CD4-positive, alpha-beta T cell (primary cell): ENCODE data around the gene ZC3HAV1. TPM values are rescaled to one million over a fixed set of nuclear protein-coding genes. Genes with fewer than 3 reads are reported as not detected.
A peak's percentile ranks its signal among the peaks of the same experiment; 100 is the strongest.
"Not testable (repeated sequence)": the region's sequence is repeated elsewhere in the genome, so short reads cannot be mapped to it uniquely, and the experiment has no call there.

Experiments
- ATAC-seq: fragments of 200-7000 bp; cut with Tn5 transposase; one replicate; pipeline ENCODE4 v1.10.0; 2022; ENCODE audit warnings: mild to moderate bottlenecking; ENCODE audit not compliant: poor library complexity
- CTCF ChIA-PET: fragments of 350-600 bp; sonication (Branson Sonifier 250); formaldehyde crosslinking; loops from one replicate; lab custom pipeline; 2021; ENCODE audit warnings: antibody characterized with exemption, inconsistent platforms; lab: Charles Lee
- POLR2A ChIA-PET: fragments of 350-600 bp; sonication (Branson Sonifier 250); formaldehyde crosslinking; loops from one replicate; lab custom pipeline; 2021; ENCODE audit warnings: antibody characterized with exemption, inconsistent platforms; lab: Charles Lee
- DNase-seq, 14 experiments: peaks; one replicate each; pipeline ENCODE4 v3.0.0-alpha.2; 2013 to 2020; ENCODE audit warnings: mixed read lengths in 2 of 14
- H3K27ac ChIP-seq, 2 donors: one replicate each; pipeline versions ENCODE4 v1.5.1 to v1.7.0; 2013; ENCODE audit warnings: low read length in 2 of 2, low read depth in 1 of 2, mild to moderate bottlenecking in 1 of 2
- H3K27me3 ChIP-seq, 2 experiments: 1 replicate in 1 of 2; 2 replicates in 1 of 2; pipeline versions ENCODE4 v1.6.1 to v1.7.0; 2013; ENCODE audit warnings: low read length in 2 of 2, control low read depth in 1 of 2, mild to moderate bottlenecking in 1 of 2, moderate library complexity in 1 of 2; ENCODE audit not compliant: insufficient read depth in 2 of 2, control insufficient read depth in 1 of 2
- H3K36me3 ChIP-seq: one replicate; pipeline ENCODE4 v1.6.1; 2013; ENCODE audit warnings: low read length, control low read depth; ENCODE audit not compliant: insufficient read depth
- H3K4me1 ChIP-seq: one replicate; pipeline ENCODE4 v1.6.1; 2013; ENCODE audit warnings: low read length, control low read depth; ENCODE audit not compliant: insufficient read depth
- H3K4me3 ChIP-seq: one replicate; pipeline ENCODE4 v1.5.1; 2013; ENCODE audit warnings: mild to moderate bottlenecking, low read length, moderate library complexity
- H3K9me3 ChIP-seq, 2 experiments: 1 replicate in 1 of 2; 2 replicates in 1 of 2; pipeline versions ENCODE4 v1.6.1 to v1.7.0; 2013; ENCODE audit warnings: low read length in 2 of 2, mild to moderate bottlenecking in 2 of 2, control low read depth in 1 of 2, moderate library complexity in 1 of 2; ENCODE audit not compliant: control insufficient read depth in 1 of 2, insufficient read depth in 1 of 2
- H3K27ac Mint-ChIP-seq: one replicate; pipeline ENCODE4 v1.8.0; 2020; ENCODE audit warnings: mixed read lengths
- H3K27me3 Mint-ChIP-seq: one replicate; pipeline ENCODE4 v1.8.0; 2021; ENCODE audit warnings: mixed read lengths
- H3K36me3 Mint-ChIP-seq: one replicate; pipeline ENCODE4 v1.8.0; 2021; ENCODE audit warnings: low read depth, mixed read lengths
- H3K4me1 Mint-ChIP-seq: one replicate; pipeline ENCODE4 v1.8.0; 2021; ENCODE audit warnings: low read depth, mixed read lengths
- H3K4me3 Mint-ChIP-seq: one replicate; pipeline ENCODE4 v1.8.0; 2020; ENCODE audit warnings: mild to moderate bottlenecking, mixed read lengths
- H3K9me3 Mint-ChIP-seq: one replicate; pipeline ENCODE4 v1.8.0; 2020; ENCODE audit warnings: mixed read lengths
- CTCF ChIP-seq: fragments of 200-600 bp; IDR thresholded peaks from one replicate; pipeline ENCODE4 v1.8.0; 2022; ENCODE audit warnings: antibody characterized with exemption, mild to moderate bottlenecking
- intact Hi-C, 2 experiments: fragments of 100-400 bp; cut with DNase I in 1 of 2; cut with micrococcal nuclease in 1 of 2; formaldehyde crosslinking; loops; one replicate each; pipeline versions ENCODE4 v1.15.1 to v1.9.0; 2023 to 2025; cut with DNase I, micrococcal nuclease
- total RNA-seq, 174 experiments: library from RNA in 2 of 174; stranded (reverse) in 2 of 174; gene quantifications; one replicate each; pipeline ENCODE4 v1.2.3 and lab custom pipeline; 2021 to 2026

The ZC3HAV1 gene
- total RNA-seq, 2 experiments from 2014 or later, result 169 to 178 TPM

- H3K36me3 ChIP-seq, result peaks cover 26% of the 10 kb centered on the region
- Mint-ChIP-seq H3K36me3 (peaks cover 86% of the 10 kb centered on the region), H3K9me3 (no peaks in the 10 kb centered on the region), H3K27ac (peak overlapping the region; percentile 92), H3K4me3 (peak overlapping the region; percentile 95), H3K4me1 (peaks cover 49% of the 10 kb centered on the region), H3K27me3 (no peaks in the 10 kb centered on the region)
- CTCF ChIA-PET, result interaction anchor here (0.9 to 3.2 kb wide), 4 partner anchors 11 to 30 kb away, joined by 3 to 20 read pairs (median 6); no protein-coding TSS in a partner anchor
- H3K27ac ChIP-seq, result peak overlapping the region; percentile 63 to 98
- no peaks in the 10 kb centered on the region for H3K27me3 ChIP-seq
- no peak for ATAC-seq
- H3K4me1 ChIP-seq, result peaks cover 26% of the 10 kb centered on the region
- peak overlapping the region; percentile 97 for H3K4me3 ChIP-seq
- no peak for DNase-seq
- no peak for TF ChIP-seq CTCF
- intact Hi-C loops, result loop anchor here (1.0 to 10.0 kb wide), 3 partner anchors 10 to 641 kb away; partner anchors contain the start of genes TRIM24 (in 1 of the 2) and UBN2 (in 1 of the 2)
- H3K9me3 ChIP-seq, result no peaks in the 10 kb centered on the region
- POLR2A ChIA-PET, result interaction anchor here (0.7 to 3.9 kb wide), 13 partner anchors 9 to 353 kb away, joined by 3 to 171 read pairs (median 4); partner anchors contain the start of gene FMC1
Measured at GRCh38 chr7:139105484-139105883, 4.0 kb downstream of the ZC3HAV1 start.

GRCh38 chr7:139104091-139104450 is 5.4 kb downstream of the ZC3HAV1 start:
- no peak for ATAC-seq
- POLR2A ChIA-PET, result interaction anchor here (0.8 to 3.9 kb wide), 16 partner anchors 10 to 351 kb away, joined by 3 to 171 read pairs (median 5); partner anchors contain the start of gene FMC1
- H3K9me3 Mint-ChIP-seq, result no peaks in the 10 kb centered on the region
- peaks cover 30% of the 10 kb centered on the region for H3K36me3 ChIP-seq
- peak overlapping the region; percentile 92 for H3K27ac Mint-ChIP-seq
- no peak for TF ChIP-seq CTCF
- H3K4me1 Mint-ChIP-seq, result peaks cover 52% of the 10 kb centered on the region
- no peaks in the 10 kb centered on the region for H3K27me3 ChIP-seq
- H3K36me3 Mint-ChIP-seq, result peaks cover 87% of the 10 kb centered on the region
- intact Hi-C loops, result loop anchor here in 1 of 2 experiments (10.0 kb wide), 1 partner anchor 639 kb away; the partner anchor contains the start of gene TRIM24
- no peaks in the 10 kb centered on the region for H3K9me3 ChIP-seq
- CTCF ChIA-PET, result interaction anchor here (0.7 to 3.2 kb wide), 5 partner anchors 9 to 200 kb away, joined by 3 to 20 read pairs (median 4); no protein-coding TSS in a partner anchor
- peak overlapping the region; percentile 57 to 63 for H3K27ac ChIP-seq
- H3K4me1 ChIP-seq, result peaks cover 27% of the 10 kb centered on the region
- DNase-seq, result peak in 5 of 14 experiments; percentile 31 to 76 (median 65)
- peak overlapping the region; percentile 95 for H3K4me3 Mint-ChIP-seq
- peak overlapping the region; percentile 97 for H3K4me3 ChIP-seq
- no peaks in the 10 kb centered on the region for H3K27me3 Mint-ChIP-seq

DNA sequence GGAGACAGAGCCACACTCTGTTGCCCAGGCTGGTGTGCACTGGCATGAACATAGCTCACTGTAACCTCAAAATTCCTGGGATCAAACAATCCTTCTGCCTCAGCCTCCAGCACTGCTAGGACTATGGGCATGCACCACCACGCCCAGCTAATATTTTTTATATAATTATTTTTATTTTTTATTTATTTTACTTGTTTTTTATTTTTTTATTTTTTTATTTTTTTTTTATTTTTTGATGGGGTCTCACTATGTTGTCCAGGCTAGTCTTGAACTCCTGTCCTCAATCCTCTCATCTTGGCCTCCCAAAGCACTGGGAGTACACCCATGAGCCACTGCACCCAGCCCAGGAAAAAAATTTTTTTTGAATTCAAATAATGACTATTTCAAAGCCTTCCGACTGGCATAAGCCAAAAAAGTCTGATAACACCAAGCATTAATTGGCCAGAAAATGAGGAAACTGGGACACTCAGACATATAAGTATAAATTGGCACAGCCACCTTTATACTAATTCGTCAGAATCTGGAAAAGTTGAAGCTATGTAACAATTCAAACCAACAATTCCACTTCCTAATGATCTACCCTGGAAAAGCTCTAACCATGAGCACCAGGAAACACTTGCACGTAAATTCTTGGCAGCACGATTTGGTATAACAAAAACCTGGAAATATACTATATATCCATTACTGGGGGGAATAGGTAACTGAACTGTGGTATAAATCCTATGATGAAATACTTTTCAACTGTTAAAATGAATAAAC is 6.3 kb downstream of the ZC3HAV1 start:
- Histone ChIP-seq H3K4me3 (peak overlapping the region; percentile 97), H3K27ac (peak overlapping the region; percentile 57 to 63), H3K27me3 (no peaks in the 10 kb centered on the region), H3K36me3 (peaks cover 33% of the 10 kb centered on the region), H3K9me3 (no peaks in the 10 kb centered on the region), H3K4me1 (peaks cover 34% of the 10 kb centered on the region)
- Mint-ChIP-seq H3K36me3 (peaks cover 89% of the 10 kb centered on the region), H3K4me3 (peak overlapping the region; percentile 95), H3K27ac (peak overlapping the region; percentile 92), H3K27me3 (no peaks in the 10 kb centered on the region), H3K9me3 (no peaks in the 10 kb centered on the region), H3K4me1 (peaks cover 60% of the 10 kb centered on the region)
- DNase-seq (no peak), ATAC-seq (no peak)
- ChIA-PET CTCF (interaction anchor here (0.8 to 3.2 kb wide), 3 partner anchors 9 to 28 kb away, joined by 3 to 20 read pairs (median 5); no protein-coding TSS in a partner anchor), POLR2A (interaction anchor here (0.8 to 3.9 kb wide), 15 partner anchors 9 to 237 kb away, joined by 3 to 171 read pairs (median 4); partner anchors contain the start of gene FMC1)
- no peak for TF ChIP-seq CTCF
- intact Hi-C loops, result loop anchor here in 1 of 2 experiments (10.0 kb wide), 1 partner anchor 638 kb away; the partner anchor contains the start of gene TRIM24

GRCh38 chr7:139101637-139102158 is 7.8 kb downstream of the ZC3HAV1 start:
- H3K27me3 ChIP-seq, H3K27me3 Mint-ChIP-seq, H3K9me3 ChIP-seq, H3K9me3 Mint-ChIP-seq, DNase-seq, ATAC-seq: not testable (repeated sequence)
- ChIA-PET CTCF (interaction anchor here (1.9 kb wide), 1 partner anchor 26 kb away, joined by 6 read pairs; no protein-coding TSS in a partner anchor), POLR2A (interaction anchor here (1.2 to 3.9 kb wide), 4 partner anchors 9 to 67 kb away, joined by 3 to 26 read pairs (median 4); no protein-coding TSS in a partner anchor)
- H3K27ac Mint-ChIP-seq, result peak overlapping the region; percentile 92
- H3K36me3 Mint-ChIP-seq, result peaks cover 89% of the 10 kb centered on the region
- Histone ChIP-seq H3K4me3 (peak overlapping the region; percentile 97), H3K4me1 (peaks cover 48% of the 10 kb centered on the region), H3K27ac (peak overlapping the region; percentile 57 to 59), H3K36me3 (peaks cover 33% of the 10 kb centered on the region)
- H3K4me3 Mint-ChIP-seq, result peak overlapping the region; percentile 89
- H3K4me1 Mint-ChIP-seq, result peaks cover 71% of the 10 kb centered on the region
- intact Hi-C loops, result loop anchor here in 1 of 2 experiments (10.0 kb wide), 1 partner anchor 637 kb away; the partner anchor contains the start of gene TRIM24
